HG03135 (cell line): ENCODE data around the gene POPDC3.

Experiments used
- ATAC-seq: cut with Tn5 transposase; IDR thresholded peaks from one replicate; pipeline ENCODE4 v1.9.1; 2021; ENCODE audit warnings: mild to moderate bottlenecking, moderate library complexity; ENCODE audit not compliant: unreplicated experiment

Gene POPDC3

DNA sequence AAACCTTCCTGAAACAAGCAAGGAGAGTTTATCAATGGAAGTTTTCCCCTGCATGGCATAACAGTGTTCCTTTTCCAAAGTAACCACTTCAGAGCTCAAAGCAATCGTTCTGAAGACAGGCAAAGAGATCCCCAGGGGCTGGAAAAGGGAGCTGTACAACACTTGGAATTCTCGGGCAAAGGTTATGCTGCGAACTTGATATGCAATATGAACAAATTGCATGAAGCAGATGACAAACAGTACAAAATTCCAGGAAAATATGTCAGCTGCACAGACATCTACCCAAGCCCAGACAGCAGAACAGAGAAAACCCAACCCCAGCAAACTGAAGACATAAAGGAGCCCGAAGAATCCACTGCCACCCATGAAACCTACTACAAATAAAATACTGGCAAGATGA lies 18.4 kb downstream of the POPDC3 start:
- no peak for ATAC-seq

DNA sequence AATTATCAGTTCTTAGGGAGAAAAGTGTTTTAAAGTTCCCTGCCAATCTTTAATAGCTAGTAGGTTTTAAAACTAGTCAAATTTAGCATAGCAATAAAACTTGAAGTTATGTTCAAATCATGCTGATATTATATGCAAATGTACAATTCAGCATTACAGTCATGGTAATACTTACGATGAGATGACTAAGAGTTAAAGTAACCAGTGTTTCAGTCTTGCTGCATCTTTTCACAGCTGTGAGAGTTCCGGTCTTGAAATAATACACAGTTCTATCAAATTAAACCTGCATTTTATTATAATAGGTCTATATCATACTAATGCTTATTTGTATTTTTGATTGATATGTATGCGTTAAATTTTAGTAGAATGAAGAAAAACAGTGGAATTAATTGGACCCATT lies 26.1 kb downstream of the POPDC3 start:
- ATAC-seq, result no peak

DNA sequence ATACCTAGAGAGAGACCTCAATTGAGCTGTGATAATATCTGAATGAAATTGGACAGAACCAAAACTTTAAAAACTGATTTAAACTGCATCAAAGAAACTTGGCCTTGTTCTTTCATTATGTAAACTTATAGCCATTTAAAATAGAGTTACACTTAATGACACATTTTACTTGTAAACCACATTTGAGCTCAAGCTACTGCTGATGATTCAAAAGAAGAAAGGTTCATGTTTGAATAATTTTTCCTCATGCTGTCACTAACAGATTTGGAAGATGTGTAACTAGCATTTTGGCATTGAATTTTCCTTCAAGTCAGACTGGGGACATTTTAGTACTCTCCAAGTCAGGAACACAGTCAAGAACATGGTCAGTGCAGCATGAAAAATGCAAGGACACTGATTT lies 26.9 kb downstream of the POPDC3 start:
- ATAC-seq, result no peak

DNA sequence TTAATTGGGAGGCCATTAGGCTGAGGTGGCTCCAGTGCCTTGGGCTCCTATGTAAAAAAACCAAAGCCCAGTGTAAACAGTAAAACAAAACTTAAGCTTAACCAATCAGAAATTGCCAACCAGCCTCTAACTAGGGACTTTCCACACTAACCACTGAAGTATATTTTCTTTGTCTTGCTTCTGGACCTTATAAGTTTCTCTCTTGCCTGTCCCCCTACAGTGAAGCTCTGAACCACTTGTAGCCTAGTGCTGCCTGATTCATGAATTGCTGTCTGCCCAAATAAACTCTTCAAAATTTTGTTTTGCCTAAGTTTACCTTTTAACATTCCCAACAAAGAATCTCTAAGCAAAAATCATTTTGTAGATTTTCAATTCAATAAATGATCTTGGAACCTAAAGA lies 28.2 kb downstream of the POPDC3 start:
- ATAC-seq, result no peak

DNA sequence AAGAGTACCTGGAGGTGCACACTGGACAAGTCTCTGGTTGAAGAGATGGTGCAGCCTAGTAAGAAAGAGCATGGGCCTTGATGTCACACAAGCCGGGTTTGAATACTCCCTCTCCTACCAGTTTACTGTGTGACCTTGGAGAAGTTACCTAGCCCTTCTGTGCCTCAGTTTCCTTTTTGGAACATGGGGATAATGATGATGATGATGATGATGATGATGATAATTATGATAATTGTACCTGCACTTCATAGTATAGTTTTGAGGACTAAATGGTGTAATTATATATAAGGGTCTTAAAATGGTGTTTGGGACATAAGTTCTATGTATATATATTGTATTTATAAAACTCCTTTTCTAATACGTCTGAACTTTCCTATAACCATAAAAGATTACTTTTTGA lies 41.7 kb downstream of the POPDC3 start:
- ATAC-seq, result no peak

DNA sequence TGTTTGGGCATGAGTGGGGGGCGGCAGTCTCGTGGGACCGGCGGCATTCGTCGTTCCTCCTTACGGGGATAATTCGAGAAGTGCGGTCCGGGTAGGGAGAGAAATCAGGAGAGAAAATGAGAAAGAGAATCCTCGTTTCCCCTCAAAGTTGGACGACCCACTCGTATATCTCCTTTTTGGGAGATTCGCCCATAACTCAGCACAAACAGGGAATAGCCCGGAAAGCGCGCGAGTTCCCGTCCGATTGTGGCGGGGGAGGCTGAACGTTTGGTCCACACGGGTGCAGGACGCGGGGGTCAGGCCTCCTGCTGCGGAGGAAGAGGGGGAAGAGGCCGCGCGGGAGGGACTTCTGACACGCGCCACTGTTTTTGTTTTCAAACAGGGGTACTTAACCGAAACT lies 42.4 kb downstream of the POPDC3 start:
- ATAC-seq, result no peak

DNA sequence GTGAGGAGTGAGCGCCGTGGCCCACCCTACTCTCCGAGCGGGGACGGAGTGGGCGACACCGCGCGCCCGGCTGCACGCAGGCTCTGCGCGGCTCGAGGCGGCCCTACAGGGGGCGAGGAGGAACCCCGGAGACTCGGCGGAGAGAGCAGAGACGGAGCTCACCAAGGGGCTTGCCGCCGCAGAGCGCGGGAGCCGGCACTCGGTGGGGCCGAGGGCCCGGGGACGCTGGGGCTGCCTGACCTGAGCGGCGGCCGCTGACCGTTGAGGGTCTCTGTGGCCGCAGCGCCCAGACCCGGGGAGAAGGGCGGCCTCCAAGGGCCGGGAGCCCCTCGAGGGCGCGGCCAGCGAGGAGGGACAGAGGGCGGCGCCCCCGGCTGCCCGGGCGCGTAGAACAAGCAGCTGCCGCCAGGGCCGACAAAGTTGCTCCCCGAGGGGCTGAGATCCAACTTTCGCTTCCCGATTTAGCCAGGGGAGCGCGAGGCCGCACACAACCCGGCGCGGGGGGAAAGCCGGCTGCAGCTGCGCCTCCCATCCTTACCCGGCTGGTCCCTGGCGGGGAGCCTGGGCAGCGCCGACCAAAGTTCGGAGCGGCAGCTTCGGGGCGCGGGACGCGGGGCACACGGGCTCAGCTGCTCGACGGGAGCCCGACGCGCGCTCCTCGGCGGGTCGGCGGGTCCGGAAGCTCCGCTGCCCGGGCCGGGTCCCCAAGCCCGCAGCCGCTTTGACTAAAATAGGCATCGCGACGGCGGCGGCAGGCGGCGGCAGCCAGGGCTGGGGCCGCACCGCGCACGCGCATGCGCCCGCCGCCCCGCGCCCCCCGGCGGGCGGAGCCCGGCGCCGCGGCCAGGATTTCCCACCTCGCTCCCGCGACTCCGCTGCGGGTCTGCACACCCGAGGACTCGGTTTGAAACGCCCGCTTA lies 43.1 kb downstream of the POPDC3 start:
- peak; percentile 54 for ATAC-seq

DNA sequence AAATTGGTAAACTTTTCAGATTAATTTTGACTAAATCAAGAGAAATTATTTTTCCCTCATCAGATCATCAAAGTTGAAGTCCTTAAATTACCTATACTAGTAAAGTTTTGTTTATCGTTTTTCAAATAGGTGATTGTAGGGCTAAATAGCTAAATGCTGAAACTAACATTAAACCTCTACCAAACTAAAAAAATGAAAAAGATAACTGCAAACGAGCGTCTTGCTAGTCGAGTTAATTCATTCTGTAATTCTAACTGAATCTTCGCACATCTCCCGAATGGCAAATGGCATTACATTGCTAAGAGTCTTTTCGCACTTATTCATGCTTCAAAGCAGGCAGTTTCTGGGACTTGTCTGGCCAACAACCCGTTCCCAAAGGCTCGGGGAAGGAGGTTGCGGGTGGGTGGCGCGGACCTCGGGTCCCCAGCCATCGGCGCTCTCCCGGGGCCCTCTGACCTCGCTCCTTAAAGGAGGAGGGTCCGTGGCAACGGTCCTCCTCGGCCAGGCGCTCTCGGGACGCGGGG lies 43.8 kb downstream of the POPDC3 start:
- ATAC-seq, result no peak

DNA sequence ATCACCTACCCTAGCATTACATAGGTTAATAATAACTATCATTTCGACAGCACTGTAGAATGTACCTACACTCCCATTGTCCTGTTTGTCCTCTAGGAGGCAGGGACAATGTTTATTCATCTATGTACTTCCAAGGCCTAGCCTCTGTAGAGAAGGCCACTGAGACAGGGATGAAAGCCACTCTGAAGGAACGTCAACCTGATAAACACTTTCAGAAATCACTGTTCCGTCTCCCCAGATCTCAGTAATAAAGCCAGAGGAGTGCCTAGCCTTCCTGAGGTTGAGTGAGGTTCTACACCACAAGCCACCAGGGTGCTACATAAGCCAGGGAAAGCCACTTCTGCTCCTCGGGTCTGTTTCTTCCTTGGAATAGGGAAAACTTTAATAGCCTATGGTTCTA lies 44.8 kb downstream of the POPDC3 start:
- ATAC-seq, result no peak

DNA sequence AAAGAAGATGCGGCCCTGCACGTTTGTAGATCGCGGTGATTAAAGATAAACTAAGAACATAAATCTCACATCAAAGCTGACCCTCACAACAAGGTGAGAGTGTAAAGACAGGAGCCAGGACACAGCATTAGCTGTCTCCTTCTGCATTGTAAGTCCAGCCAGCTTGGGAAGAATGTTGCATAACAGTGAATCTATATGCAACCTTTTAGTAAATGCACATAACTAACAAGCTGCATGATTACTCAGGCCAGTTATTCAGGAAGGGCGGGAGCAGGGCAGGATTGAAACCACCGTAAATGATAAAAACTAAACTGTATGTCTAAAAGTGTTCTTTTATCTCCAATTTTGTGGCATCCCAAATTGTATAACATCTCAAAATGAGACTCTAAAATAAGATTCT lies 57.1 kb downstream of the POPDC3 start:
- ATAC-seq, result no peak

DNA sequence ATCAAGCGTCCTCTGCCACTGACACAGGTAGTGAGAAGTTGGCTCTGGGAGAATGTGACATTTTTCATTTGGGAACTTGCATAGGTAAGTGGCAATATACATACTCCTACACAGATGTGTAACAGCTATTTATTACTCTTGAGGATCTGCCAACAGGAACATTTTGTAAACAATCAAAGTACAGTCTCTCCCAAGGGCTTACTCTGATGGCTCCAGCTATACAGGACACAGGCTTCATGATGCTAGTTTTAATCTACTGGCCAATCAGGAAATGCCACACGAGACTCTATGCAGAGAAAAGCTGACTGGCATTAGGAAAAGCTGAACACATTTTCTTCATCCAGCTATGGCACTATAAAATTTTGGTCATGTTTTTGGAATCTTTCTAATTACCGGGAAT lies 57.8 kb downstream of the POPDC3 start:
- ATAC-seq, result no peak

DNA sequence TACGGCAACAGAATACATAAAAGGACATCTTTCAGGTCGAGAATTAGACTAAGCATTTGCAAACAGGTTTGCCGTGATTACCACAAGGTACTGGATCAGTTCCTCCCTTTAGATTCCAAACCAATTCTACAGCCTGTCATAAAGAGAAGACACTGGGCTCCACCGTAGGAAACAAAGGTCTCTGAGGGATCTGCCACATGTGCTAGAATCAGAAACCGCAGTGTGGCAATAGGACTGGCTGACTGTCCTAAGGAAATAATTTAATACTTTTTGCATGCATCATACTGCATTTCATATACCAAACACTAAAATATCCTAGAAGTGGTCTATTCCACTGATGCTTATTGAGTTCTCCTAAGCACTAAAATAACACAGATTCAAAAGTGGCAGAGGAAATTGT lies 59.2 kb downstream of the POPDC3 start:
- ATAC-seq, result no peak

DNA sequence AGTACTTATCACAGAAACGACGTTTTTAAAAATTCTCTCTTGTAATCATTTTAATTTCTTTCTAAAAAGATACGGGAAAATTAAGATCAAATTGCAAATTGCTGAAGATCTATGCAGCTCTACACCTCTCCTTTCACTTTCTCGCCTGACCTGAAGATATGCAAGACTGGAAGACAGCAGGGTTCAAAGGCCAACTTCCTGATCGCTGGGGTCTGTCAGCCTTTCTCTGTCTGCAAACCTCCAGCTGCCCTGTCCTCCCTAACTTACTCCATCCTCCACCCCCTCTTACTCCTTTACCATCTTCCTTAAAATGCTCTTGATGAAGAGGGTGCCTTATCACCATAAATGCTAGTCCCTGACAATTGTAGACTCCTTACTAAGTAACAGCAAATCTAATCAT lies 63.7 kb downstream of the POPDC3 start:
- no peak for ATAC-seq

DNA sequence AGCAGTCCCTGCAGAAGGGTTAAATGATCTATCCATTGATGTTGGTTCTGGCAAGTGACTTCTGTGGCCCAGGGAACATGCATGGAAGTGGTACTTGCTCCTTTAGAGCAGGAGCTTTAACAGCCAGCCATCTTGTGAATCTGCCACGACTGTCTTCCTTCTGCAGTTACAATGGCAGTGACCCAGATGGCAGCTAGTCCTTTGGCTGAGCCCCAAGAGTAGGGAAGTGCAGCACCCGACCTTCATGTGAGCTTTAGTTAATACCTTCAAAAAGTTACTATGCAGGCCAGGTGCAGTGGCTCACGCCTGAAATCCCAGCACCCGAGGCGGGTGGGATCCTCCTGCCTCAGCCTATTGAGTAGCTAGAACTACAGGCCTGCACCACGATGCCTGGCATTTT lies 66.4 kb downstream of the POPDC3 start:
- no peak for ATAC-seq

DNA sequence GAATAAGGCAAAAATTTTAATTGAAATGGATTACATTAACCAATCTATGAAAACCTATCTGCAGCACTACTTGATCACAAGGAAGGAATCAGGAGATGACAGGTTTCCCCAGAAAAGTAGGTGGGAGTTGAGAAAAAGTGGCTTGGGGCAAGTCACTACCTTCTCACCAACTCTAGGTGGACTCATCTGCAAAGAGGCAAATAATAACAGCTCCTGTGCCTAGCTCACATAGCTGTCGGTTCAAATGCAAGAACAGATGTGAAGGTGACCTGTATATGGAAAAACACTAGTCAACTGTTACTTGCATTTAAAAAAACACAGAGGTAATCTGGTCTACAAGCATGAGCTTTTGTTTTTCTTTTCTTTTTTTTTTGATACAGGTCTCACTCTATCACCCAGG lies 67.2 kb downstream of the POPDC3 start:
- ATAC-seq, result no peak

DNA sequence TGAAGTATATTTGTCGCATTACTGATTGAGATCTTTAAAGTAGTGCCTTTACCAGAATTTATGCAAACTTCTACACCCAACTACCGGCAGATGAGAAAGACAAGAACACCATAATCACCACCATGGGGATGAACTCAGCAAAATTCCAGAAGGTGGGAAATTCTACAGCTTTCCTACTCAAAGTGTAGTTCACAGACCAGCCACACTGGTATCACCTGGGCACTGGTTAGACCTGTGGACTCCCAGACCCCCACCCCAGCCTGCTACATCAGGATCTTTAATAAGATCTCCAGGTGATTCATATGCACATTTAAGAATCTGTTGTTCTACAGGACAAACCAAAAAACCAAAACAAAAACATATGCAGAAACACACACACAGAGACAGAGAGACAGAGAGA lies 67.9 kb downstream of the POPDC3 start:
- ATAC-seq, result no peak

DNA sequence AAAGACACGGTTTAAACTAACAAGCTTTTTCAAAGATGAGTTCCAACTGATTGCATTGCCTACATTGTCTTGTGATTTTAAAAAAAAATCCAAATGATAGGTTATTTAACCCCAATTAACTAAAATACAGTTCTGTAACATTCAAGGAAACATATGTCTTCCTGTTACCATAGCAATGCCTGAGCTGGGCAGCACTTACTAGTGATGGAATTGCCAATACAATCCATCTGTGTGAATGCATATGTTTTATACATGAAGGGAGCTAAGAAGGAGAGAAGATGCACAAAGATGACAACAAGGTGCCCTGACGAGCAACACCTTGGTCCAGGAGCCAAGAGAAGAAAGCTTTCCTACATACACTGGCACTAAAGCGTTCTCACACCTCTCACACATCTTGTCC lies 68.7 kb downstream of the POPDC3 start:
- ATAC-seq, result no peak

DNA sequence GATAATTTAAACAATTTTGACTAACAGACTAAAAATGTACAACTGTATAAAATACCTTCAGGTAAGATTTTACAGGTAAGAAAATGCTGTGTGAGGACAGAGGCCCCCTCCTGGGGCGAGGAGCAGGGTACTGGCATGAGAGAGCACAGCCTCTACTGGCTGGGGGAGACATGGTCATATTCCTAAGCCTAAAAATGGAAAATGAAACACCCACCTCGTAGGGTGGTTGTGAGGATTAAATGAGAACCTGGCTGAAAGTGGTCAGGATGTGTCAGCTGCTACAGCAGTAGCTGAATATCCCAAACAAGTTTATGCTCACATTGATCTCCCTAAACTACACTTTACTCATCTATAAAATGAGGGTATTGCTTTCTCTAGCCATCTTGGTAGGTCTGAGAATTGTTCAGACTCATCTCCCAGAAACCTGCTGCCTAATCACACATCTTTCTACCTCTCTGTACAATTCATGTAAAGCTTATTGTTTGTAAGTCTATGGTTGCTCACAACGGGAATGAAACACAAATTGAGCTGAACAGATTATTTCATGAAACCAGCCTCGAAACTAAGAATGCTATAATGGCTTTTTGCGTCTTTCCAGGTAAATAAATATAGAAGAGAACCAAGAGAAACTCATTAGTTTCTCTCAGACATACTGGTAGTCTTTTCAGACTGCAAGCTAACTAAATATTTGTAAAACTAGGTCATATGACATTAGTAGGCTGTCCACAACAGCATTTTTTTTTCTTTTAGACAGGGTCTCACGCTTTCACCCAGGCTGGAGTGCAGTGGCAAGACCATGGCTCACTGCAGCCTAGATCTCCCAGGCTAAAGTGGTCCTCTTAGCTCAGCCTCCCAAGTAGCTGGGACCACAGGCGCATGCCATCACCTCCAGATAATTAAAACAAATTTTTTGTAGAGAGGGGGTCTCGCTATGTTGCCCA lies 69.6 kb downstream of the POPDC3 start:
- no peak for ATAC-seq

DNA sequence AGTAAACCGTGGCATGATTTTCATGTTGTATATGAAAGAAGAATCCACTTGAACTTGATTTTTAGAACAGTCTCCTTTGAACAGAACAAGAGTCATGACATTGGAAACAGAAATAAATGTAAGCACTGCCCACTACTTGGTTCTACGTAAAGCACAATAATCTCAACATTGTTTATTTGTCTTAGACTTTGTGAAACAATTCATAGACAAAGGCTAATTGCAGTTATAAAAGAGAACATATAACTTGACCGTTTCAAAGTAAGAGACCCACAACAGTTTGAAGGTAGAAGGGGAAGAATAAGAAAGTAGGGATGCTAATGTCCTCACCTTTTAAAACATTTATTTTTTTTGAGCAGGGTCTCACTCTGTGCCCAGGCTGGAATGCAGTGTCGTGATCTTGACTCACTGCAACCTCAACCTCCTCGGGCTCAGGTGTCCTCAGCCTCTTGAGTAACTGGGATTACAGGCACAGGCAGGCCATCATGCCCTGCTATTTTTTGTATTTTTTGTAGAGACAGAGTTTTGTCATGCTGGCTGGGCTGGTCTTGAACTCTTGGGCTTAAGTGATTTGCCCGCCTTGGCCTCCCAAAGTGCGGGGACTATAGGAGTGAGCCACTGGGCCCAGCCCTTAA lies 71.1 kb downstream of the POPDC3 start:
- ATAC-seq, result no peak
